ENCODE results near the gene HMCES.
"Not testable (repeated sequence)": the region's sequence is repeated elsewhere in the genome, so short reads cannot be mapped to it uniquely, and the experiment has no call there.

GRCh38 chr3:129349169-129349568, 70.5 kb downstream of the HMCES start:
- TF ChIP-seq, protein P1, sequence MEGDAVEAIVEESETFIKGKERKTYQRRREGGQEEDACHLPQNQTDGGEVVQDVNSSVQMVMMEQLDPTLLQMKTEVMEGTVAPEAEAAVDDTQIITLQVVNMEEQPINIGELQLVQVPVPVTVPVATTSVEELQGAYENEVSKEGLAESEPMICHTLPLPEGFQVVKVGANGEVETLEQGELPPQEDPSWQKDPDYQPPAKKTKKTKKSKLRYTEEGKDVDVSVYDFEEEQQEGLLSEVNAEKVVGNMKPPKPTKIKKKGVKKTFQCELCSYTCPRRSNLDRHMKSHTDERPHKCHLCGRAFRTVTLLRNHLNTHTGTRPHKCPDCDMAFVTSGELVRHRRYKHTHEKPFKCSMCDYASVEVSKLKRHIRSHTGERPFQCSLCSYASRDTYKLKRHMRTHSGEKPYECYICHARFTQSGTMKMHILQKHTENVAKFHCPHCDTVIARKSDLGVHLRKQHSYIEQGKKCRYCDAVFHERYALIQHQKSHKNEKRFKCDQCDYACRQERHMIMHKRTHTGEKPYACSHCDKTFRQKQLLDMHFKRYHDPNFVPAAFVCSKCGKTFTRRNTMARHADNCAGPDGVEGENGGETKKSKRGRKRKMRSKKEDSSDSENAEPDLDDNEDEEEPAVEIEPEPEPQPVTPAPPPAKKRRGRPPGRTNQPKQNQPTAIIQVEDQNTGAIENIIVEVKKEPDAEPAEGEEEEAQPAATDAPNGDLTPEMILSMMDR (IDR thresholded peaks at IDR 0.05; ENCODE audit: poor library complexity) = not testable (repeated sequence)
- TF ChIP-seq EZH2 (IDR thresholded peaks at IDR 0.05; ENCODE audit: borderline replicate concordance) = not testable (repeated sequence)

Data from hepatocyte (in vitro differentiated cells).